SH-SY5Y (cell line): ENCODE results near the gene TMEM140.

Experiments used
- GATA2 ChIP-seq: IDR thresholded peaks from 2 replicates; pipeline ENCODE4 v1.6.1; 2011; ENCODE audit warnings: mild to moderate bottlenecking, low read depth, low read length
- GATA3 ChIP-seq: IDR thresholded peaks from 2 replicates; pipeline ENCODE4 v1.6.1; 2011; ENCODE audit warnings: low read depth, mild to moderate bottlenecking, low read length, moderate library complexity

DNA sequence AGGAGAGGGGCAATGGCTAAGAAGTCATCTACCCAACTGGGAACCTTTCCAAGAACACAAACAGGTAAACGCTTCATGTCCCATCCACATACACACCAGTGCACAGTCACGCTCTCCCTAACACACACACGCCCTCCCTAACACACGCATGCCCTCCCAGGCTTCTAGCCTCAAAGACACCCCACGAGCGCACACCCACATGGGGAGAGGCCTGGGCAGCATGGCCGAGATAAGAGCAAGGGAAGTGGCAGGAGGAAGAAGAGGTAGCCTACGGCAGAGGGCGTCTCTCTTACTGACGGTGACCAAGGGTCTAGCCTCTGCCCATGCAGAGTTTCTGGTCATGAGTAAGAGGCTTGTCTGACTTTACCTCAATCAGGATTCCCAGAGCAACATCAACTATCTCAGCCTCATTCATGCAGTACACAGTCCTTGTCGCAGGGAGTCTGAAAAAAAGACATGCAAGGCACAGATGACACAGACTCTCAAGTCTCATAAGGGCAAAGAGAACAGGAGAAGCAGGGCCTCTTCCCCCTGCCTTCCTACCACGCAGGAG, 19.6 kb downstream of the TMEM140 start:
- TF ChIP-seq GATA2 = no peak
- no peak for TF ChIP-seq GATA3
